Activated B cell treated with CpG ODN at 0.5 μM for 24 hours (primary cell): ENCODE data around the gene AOC1. TPM values are rescaled to one million over a fixed set of nuclear protein-coding genes. Genes with fewer than 3 reads are reported as not detected.

Experiments
- ATAC-seq: fragments of 200-7000 bp; cut with Tn5 transposase; one replicate; pipeline ENCODE4 v1.10.0; 2021; ENCODE audit warnings: low read depth, mild to moderate bottlenecking, moderate library complexity
- CTCF ChIA-PET: fragments of 350-600 bp; sonication (Branson Sonifier 250); formaldehyde crosslinking; loops from one replicate; lab custom pipeline; 2021; ENCODE audit warnings: antibody characterized with exemption; lab: Charles Lee
- POLR2A ChIA-PET: fragments of 350-600 bp; sonication (Branson Sonifier 250); formaldehyde crosslinking; loops from one replicate; lab custom pipeline; 2021; ENCODE audit warnings: antibody characterized with exemption; lab: Charles Lee
- DNase-seq: peaks from one replicate; pipeline ENCODE4 v3.0.0; 2022
- H3K27ac Mint-ChIP-seq: one replicate; pipeline ENCODE4 v1.8.0; 2020; ENCODE audit warnings: mixed read lengths
- H3K27me3 Mint-ChIP-seq: one replicate; pipeline ENCODE4 v1.8.0; 2021; ENCODE audit warnings: mixed read lengths
- H3K36me3 Mint-ChIP-seq: one replicate; pipeline ENCODE4 v1.8.0; 2021; ENCODE audit warnings: low read depth, mixed read lengths
- H3K4me1 Mint-ChIP-seq: one replicate; pipeline ENCODE4 v1.8.0; 2021; ENCODE audit warnings: mixed read lengths
- H3K4me3 Mint-ChIP-seq: one replicate; pipeline ENCODE4 v1.8.0; 2020; ENCODE audit warnings: mild to moderate bottlenecking, mixed read lengths
- H3K9me3 Mint-ChIP-seq: one replicate; pipeline ENCODE4 v1.8.0; 2020; ENCODE audit warnings: mixed read lengths
- intact Hi-C: fragments of 100-400 bp; cut with micrococcal nuclease; formaldehyde crosslinking; loops from one replicate; pipeline ENCODE4 v1.15.1; 2024
- total RNA-seq: library from RNA; stranded (reverse); gene quantifications from 2 replicates; pipeline ENCODE4 v1.2.3, GENCODE V29; 2022
- TF ChIP-seq, protein P1 (sequence below): fragments of 200-600 bp; IDR thresholded peaks from one replicate; pipeline ENCODE4 v1.8.0; 2022; ENCODE audit warnings: antibody characterized with exemption, mild to moderate bottlenecking

The AOC1 gene
- total RNA-seq, 1 donor from 2014 or later, result not detected

DNA sequence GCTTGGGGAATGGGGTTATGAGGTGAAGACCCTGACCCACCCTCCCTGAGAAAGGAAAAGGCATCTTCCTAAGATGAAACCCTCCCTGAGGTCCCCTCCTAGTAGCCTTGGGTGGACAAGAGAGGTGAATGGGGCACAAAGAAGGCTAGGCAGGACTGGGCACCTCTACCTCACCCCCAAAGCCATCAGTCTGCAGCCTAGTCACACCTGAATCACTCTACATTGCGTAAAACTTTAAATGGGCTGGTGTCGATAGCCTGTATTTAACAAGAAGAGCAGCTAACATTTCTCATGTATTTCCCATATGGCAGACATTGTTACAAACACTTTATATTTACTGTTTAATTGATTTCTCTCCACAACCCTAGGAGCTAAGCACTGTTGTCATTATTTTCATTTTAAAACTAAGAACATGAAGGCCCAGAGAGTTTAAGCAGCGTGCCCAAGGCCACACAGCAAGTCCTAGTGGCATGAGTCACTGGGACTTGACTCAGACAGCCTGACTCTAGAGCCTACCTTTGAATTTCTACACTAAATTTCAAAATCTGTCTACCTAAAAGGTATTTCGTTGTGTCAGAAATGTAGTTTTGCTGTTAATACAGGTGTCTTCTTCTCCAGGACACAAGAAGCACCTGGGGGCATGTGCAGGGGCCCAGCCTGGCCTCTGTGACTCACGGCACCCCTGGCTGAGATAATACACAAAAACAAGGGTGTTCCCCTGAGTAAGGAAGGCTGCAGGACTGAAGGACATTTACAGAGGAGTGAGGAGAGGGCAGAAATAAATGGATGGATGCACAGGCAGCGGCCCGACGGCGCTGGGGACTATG is 3.4 kb downstream of the AOC1 start:
- Mint-ChIP-seq H3K4me1 (no peaks in the 10 kb centered on the region), H3K36me3 (no peaks in the 10 kb centered on the region), H3K9me3 (no peaks in the 10 kb centered on the region), H3K4me3 (no peak overlapping the region), H3K27me3 (peaks cover 21% of the 10 kb centered on the region), H3K27ac (no peak overlapping the region)
- intact Hi-C loops, result no loop called here
- DNase-seq, result no peak
- ATAC-seq, result no peak
- ChIA-PET CTCF (no interaction called here), POLR2A (no interaction called here)
- TF ChIP-seq, protein P1, sequence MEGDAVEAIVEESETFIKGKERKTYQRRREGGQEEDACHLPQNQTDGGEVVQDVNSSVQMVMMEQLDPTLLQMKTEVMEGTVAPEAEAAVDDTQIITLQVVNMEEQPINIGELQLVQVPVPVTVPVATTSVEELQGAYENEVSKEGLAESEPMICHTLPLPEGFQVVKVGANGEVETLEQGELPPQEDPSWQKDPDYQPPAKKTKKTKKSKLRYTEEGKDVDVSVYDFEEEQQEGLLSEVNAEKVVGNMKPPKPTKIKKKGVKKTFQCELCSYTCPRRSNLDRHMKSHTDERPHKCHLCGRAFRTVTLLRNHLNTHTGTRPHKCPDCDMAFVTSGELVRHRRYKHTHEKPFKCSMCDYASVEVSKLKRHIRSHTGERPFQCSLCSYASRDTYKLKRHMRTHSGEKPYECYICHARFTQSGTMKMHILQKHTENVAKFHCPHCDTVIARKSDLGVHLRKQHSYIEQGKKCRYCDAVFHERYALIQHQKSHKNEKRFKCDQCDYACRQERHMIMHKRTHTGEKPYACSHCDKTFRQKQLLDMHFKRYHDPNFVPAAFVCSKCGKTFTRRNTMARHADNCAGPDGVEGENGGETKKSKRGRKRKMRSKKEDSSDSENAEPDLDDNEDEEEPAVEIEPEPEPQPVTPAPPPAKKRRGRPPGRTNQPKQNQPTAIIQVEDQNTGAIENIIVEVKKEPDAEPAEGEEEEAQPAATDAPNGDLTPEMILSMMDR, result no peak

DNA sequence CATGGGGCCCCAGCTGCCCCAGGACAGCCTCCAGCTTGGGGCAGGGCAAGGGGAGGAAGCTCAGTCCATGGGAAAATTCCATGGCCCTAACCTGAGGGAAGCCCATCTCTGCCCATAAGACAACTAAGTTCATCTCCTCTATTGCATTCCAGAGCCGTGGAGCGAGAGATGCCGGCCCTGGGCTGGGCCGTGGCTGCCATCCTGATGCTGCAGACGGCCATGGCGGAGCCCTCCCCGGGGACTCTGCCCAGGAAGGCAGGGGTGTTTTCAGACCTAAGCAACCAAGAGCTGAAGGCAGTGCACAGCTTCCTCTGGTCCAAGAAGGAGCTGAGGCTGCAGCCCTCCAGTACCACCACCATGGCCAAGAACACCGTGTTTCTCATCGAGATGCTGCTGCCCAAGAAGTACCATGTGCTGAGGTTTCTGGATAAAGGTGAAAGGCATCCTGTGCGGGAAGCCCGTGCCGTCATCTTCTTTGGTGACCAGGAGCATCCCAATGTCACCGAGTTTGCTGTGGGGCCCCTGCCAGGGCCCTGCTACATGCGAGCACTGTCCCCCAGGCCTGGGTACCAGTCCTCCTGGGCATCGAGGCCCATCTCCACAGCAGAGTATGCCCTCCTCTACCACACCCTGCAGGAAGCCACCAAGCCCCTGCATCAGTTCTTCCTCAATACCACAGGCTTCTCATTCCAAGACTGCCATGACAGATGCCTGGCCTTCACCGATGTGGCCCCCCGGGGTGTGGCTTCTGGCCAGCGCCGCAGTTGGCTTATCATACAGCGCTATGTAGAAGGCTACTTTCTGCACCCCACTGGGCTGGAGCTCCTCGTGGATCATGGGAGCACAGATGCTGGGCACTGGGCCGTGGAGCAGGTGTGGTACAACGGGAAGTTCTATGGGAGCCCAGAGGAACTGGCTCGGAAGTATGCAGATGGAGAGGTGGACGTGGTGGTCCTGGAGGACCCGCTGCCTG is 4.3 kb downstream of the AOC1 start:
- TF ChIP-seq, protein P1, result no peak
- Mint-ChIP-seq H3K27ac (no peak overlapping the region), H3K27me3 (peaks cover 17% of the 10 kb centered on the region), H3K36me3 (no peaks in the 10 kb centered on the region), H3K9me3 (no peaks in the 10 kb centered on the region), H3K4me1 (no peaks in the 10 kb centered on the region), H3K4me3 (no peak overlapping the region)
- no peak for ATAC-seq
- ChIA-PET CTCF (no interaction called here), POLR2A (no interaction called here)
- DNase-seq, result no peak
- intact Hi-C loops, result no loop called here

DNA sequence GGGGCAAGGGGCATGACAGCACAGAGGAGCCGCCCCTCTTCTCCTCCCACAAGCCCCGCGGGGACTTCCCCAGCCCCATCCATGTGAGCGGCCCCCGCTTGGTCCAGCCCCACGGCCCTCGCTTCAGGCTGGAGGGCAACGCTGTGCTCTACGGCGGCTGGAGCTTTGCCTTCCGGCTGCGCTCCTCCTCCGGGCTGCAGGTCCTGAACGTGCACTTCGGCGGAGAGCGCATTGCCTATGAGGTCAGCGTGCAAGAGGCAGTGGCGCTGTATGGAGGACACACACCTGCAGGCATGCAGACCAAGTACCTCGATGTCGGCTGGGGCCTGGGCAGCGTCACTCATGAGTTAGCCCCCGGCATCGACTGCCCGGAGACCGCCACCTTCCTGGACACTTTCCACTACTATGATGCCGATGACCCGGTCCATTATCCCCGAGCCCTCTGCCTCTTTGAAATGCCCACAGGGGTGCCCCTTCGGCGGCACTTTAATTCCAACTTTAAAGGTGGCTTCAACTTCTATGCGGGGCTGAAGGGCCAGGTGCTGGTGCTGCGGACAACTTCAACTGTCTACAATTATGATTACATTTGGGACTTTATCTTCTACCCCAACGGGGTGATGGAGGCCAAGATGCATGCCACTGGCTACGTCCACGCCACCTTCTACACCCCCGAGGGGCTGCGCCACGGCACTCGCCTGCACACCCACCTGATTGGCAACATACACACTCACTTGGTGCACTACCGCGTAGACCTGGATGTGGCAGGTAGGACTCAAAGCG is 5.1 kb downstream of the AOC1 start:
- H3K27ac Mint-ChIP-seq, result no peak overlapping the region
- H3K36me3 Mint-ChIP-seq, result no peaks in the 10 kb centered on the region
- H3K4me1 Mint-ChIP-seq, result no peaks in the 10 kb centered on the region

DNA sequence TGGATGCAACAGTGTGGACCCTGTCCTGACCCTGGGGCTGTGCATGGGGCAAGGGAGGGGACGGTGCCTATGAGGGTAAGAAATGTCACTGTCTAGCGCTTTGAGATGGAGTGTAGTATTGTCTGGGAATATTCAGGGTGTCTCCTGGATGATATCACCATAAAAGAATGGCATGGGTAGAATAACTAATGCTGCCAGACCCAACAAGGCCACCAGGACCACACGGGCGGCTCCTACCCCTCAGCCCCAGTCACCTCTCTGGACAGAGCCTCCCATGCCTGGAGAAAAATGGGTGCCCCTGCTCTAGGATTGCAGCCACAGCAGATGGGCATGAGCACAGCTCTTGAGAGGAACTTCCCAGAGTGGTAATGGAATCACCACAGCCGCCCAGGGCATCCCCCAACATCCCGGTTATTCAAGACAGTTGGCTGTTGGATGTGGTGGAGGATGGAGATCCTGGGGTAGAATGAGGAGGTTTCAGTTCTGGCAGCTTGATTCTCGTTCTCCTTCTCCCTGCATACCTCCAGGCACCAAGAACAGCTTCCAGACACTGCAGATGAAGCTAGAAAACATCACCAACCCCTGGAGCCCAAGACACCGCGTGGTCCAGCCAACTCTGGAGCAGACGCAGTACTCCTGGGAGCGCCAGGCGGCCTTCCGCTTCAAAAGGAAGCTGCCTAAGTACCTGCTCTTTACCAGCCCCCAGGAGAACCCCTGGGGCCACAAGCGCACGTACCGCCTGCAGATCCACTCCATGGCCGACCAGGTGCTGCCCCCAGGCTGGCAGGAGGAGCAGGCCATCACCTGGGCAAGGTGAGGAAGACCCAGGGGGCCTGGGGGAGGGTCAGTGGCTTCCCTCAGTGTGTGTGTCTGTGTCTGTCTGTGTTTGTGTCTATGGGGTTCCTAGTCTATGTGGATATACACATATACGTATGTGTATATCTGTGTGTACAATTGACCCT is 6.2 kb downstream of the AOC1 start:
- no peaks in the 10 kb centered on the region for H3K4me1 Mint-ChIP-seq
- H3K36me3 Mint-ChIP-seq, result no peaks in the 10 kb centered on the region
- DNase-seq, result no peak
- H3K9me3 Mint-ChIP-seq, result no peaks in the 10 kb centered on the region
- ATAC-seq, result no peak
- intact Hi-C loops, result no loop called here
- H3K27ac Mint-ChIP-seq, result no peak overlapping the region
- peaks cover 9% of the 10 kb centered on the region for H3K27me3 Mint-ChIP-seq
- TF ChIP-seq, protein P1, result no peak
- H3K4me3 Mint-ChIP-seq, result no peak overlapping the region
- POLR2A ChIA-PET, result no interaction called here
- CTCF ChIA-PET, result interaction anchor here (0.6 kb wide), 1 partner anchor 152 kb away, joined by 3 read pairs; no protein-coding TSS in a partner anchor

More for the DNA sequence above, 5.1 kb downstream of the AOC1 start:
- no peak for DNase-seq
- peaks cover 13% of the 10 kb centered on the region for H3K27me3 Mint-ChIP-seq
- POLR2A ChIA-PET, result no interaction called here
- CTCF ChIA-PET, result no interaction called here
- intact Hi-C loops, result no loop called here
- H3K9me3 Mint-ChIP-seq, result no peaks in the 10 kb centered on the region
- H3K4me3 Mint-ChIP-seq, result no peak overlapping the region
- ATAC-seq, result no peak
- TF ChIP-seq, protein P1, result no peak
